SW480 (cell line): ENCODE data around the gene ZNF775.
A peak's percentile ranks its signal among the peaks of the same experiment; 100 is the strongest.
"Not testable (repeated sequence)": the region's sequence is repeated elsewhere in the genome, so short reads cannot be mapped to it uniquely, and the experiment has no call there.

Experiments
- DNase-seq: peaks from one replicate; pipeline ENCODE4 v3.0.0-alpha.2; 2016; ENCODE audit warnings: low spot score

The ZNF775 gene

GRCh38 chr7:150382123-150382843 is 3.2 kb downstream of the ZNF775 start:
- DNase-seq = peak; percentile 42

GRCh38 chr7:150382844-150383225 is 3.7 kb downstream of the ZNF775 start:
- DNase-seq = no peak

GRCh38 chr7:150383710-150384397 is 4.7 kb downstream of the ZNF775 start:
- DNase-seq = peak; percentile 90

GRCh38 chr7:150384406-150385301 is 5.5 kb downstream of the ZNF775 start:
- DNase-seq = no peak

- no peak for DNase-seq
Measured at GRCh38 chr7:150385302-150385723, 6.2 kb downstream of the ZNF775 start.

- DNase-seq = not testable (repeated sequence)
Measured at GRCh38 chr7:150385884-150386283, 6.8 kb downstream of the ZNF775 start.

GRCh38 chr7:150388306-150388705 is 9.2 kb downstream of the ZNF775 start:
- DNase-seq = no peak

GRCh38 chr7:150388709-150389531 is 9.8 kb downstream of the ZNF775 start:
- DNase-seq = no peak

- DNase-seq = no peak
Measured at GRCh38 chr7:150389532-150389816, 10.3 kb downstream of the ZNF775 start.

GRCh38 chr7:150390205-150390604 is 11.1 kb downstream of the ZNF775 start:
- DNase-seq = no peak

GRCh38 chr7:150393325-150393724 is 14.2 kb downstream of the ZNF775 start:
- no peak for DNase-seq

- DNase-seq = no peak
Measured at GRCh38 chr7:150396426-150396825, 17.3 kb downstream of the ZNF775 start.

- DNase-seq = no peak
Measured at GRCh38 chr7:150396851-150397260, 17.7 kb downstream of the ZNF775 start.

- no peak for DNase-seq
Measured at GRCh38 chr7:150397346-150398107, 18.4 kb downstream of the ZNF775 start.

GRCh38 chr7:150398108-150398964 is 19.2 kb downstream of the ZNF775 start:
- DNase-seq = no peak

- DNase-seq = no peak
Measured at GRCh38 chr7:150398965-150399320, 19.8 kb downstream of the ZNF775 start.

GRCh38 chr7:150399421-150400007 is 20.4 kb downstream of the ZNF775 start:
- DNase-seq = no peak

- peak; percentile 44 for DNase-seq
Measured at GRCh38 chr7:150400008-150400787, 21.1 kb downstream of the ZNF775 start.

GRCh38 chr7:150400788-150401423 is 21.8 kb downstream of the ZNF775 start:
- no peak for DNase-seq
